AG09319 (cell line): Measurements from ENCODE around the gene CNGA1.

ENCODE experiments used
- DNase-seq: peaks from one replicate; pipeline ENCODE4 v3.0.0-alpha.2; 2010; ENCODE audit warnings: low read depth; ENCODE audit errors: extremely low read depth
- CTCF ChIP-seq: IDR thresholded peaks from 2 replicates; pipeline ENCODE4 v1.5.1; 2011; ENCODE audit warnings: low read depth, mild to moderate bottlenecking, inconsistent platforms, low read length, moderate library complexity

CNGA1 gene

GRCh38 chr4:47915378-47915777, 101.1 kb downstream of the CNGA1 start:
- TF ChIP-seq CTCF, result no peak
- no peak for DNase-seq

- no peak for TF ChIP-seq CTCF
- DNase-seq, result no peak
Measured at GRCh38 chr4:47914926-47915237, 101.6 kb downstream of the CNGA1 start.

- TF ChIP-seq CTCF, result no peak
Measured at GRCh38 chr4:47914220-47914925, 102.1 kb downstream of the CNGA1 start, which contains the start of gene NFXL1. TSS of gene NFXL1 (minus strand) at chr4:47914583. CDS start at chr4:47914203, 380 bp downstream.

GRCh38 chr4:47913861-47914219, 102.6 kb downstream of the CNGA1 start:
- TF ChIP-seq CTCF, result no peak
- DNase-seq, result no peak

More at GRCh38 chr4:47914220-47914925, 102.1 kb downstream of the CNGA1 start, which contains the start of gene NFXL1:
- DNase-seq, result peak; percentile 92

GRCh38 chr4:47913330-47913729, 103.2 kb downstream of the CNGA1 start:
- no peak for DNase-seq
- TF ChIP-seq CTCF, result no peak

GRCh38 chr4:47907089-47907646, 109.3 kb downstream of the CNGA1 start:
- no peak for TF ChIP-seq CTCF
- no peak for DNase-seq

- TF ChIP-seq CTCF, result no peak
- no peak for DNase-seq
Measured at GRCh38 chr4:47899639-47900038, 116.8 kb downstream of the CNGA1 start.
